SK-N-MC (cell line): Measurements from ENCODE around the gene GAS2.

Experiments
- EZH2 ChIP-seq: fragments of 200-600 bp; sonication (generic); IDR thresholded peaks from one replicate; pipeline ENCODE4 v1.6.1; 2017; ENCODE audit warnings: antibody characterized with exemption
- FOXP2 ChIP-seq: optimal IDR thresholded peaks from 2 replicates; pipeline ENCODE3; 2011; ENCODE audit warnings: mild to moderate bottlenecking, moderate library complexity; ENCODE audit not compliant: insufficient read depth; ENCODE audit errors: extremely low read length, control extremely low read depth
- POLR2AphosphoS5 ChIP-seq: IDR thresholded peaks from 2 replicates; pipeline ENCODE4 v1.6.1; 2012; ENCODE audit warnings: mild to moderate bottlenecking, low read depth, low read length, borderline replicate concordance

- TF ChIP-seq POLR2AphosphoS5 (no peak), EZH2 (no peak), FOXP2 (no peak)
Measured at GRCh38 chr11:22785251-22785650, 118.8 kb downstream of the GAS2 start.
